ENCODE measurements around the gene RASAL3.
"Not testable (repeated sequence)": the region's sequence is repeated elsewhere in the genome, so short reads cannot be mapped to it uniquely, and the experiment has no call there.

Gene RASAL3

GRCh38 chr19:15418579-15419412 lies 45.5 kb downstream of the RASAL3 start, which contains the start of gene AKAP8L:
AKAP8L (minus strand) TSS chr19:15418988; CDS start chr19:15418923, 65 bp downstream.
- peak; percentile 98 for DNase-seq (ENCODE audit: low read depth)

- no peak for DNase-seq (ENCODE audit: low read depth)
Observed at GRCh38 chr19:15418231-15418578, 46.1 kb downstream of the RASAL3 start.

GRCh38 chr19:15417699-15418098 lies 46.6 kb downstream of the RASAL3 start:
- no peak for DNase-seq (ENCODE audit: low read depth)

- DNase-seq (ENCODE audit: low read depth) = no peak
Observed at GRCh38 chr19:15412832-15413231, 51.5 kb downstream of the RASAL3 start.

- not testable (repeated sequence) for DNase-seq (ENCODE audit: low read depth)
Observed at GRCh38 chr19:15411351-15411750, 53.0 kb downstream of the RASAL3 start.

GRCh38 chr19:15404780-15405211 lies 59.5 kb downstream of the RASAL3 start:
- no peak for DNase-seq (ENCODE audit: low read depth)

GRCh38 chr19:15404097-15404779 lies 60.1 kb downstream of the RASAL3 start:
- DNase-seq (ENCODE audit: low read depth) = no peak

GRCh38 chr19:15403151-15403531 lies 61.2 kb downstream of the RASAL3 start:
- no peak for DNase-seq (ENCODE audit: low read depth)

GRCh38 chr19:15402411-15403150 lies 61.8 kb downstream of the RASAL3 start:
- no peak for DNase-seq (ENCODE audit: low read depth)

Measured in T-helper 22 cell (primary cell).